Epithelial cell of esophagus (primary cell): ENCODE data around the gene PLA2G10.

Source experiments
- DNase-seq: peaks from one replicate; pipeline ENCODE4 v3.0.0; 2010; ENCODE audit warnings: low read depth
- H3K4me3 ChIP-seq: 2 replicates; pipeline ENCODE4 v1.5.1; 2011; ENCODE audit warnings: mild to moderate bottlenecking, low read length, control low read depth
- TF ChIP-seq, protein P1 (sequence below): IDR thresholded peaks from 2 replicates; pipeline ENCODE4 v1.5.1; 2011; ENCODE audit warnings: low read depth, mild to moderate bottlenecking, low read length, control low read depth, inconsistent platforms; ENCODE audit not compliant: insufficient read depth; ENCODE audit errors: missing control alignments

PLA2G10 gene

GRCh38 chr16:14629919-14630619 lies 64.0 kb downstream of the PLA2G10 start, which contains the start of gene PARN:
Gene PARN, minus strand, starts transcription at chr16:14630260. Its CDS starts 135 bp downstream, at chr16:14630125.
- peak within 1 kb of the TSS; percentile 94 for H3K4me3 ChIP-seq
- TF ChIP-seq, protein P1, sequence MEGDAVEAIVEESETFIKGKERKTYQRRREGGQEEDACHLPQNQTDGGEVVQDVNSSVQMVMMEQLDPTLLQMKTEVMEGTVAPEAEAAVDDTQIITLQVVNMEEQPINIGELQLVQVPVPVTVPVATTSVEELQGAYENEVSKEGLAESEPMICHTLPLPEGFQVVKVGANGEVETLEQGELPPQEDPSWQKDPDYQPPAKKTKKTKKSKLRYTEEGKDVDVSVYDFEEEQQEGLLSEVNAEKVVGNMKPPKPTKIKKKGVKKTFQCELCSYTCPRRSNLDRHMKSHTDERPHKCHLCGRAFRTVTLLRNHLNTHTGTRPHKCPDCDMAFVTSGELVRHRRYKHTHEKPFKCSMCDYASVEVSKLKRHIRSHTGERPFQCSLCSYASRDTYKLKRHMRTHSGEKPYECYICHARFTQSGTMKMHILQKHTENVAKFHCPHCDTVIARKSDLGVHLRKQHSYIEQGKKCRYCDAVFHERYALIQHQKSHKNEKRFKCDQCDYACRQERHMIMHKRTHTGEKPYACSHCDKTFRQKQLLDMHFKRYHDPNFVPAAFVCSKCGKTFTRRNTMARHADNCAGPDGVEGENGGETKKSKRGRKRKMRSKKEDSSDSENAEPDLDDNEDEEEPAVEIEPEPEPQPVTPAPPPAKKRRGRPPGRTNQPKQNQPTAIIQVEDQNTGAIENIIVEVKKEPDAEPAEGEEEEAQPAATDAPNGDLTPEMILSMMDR = no peak
- DNase-seq = peak; percentile 98

DNA sequence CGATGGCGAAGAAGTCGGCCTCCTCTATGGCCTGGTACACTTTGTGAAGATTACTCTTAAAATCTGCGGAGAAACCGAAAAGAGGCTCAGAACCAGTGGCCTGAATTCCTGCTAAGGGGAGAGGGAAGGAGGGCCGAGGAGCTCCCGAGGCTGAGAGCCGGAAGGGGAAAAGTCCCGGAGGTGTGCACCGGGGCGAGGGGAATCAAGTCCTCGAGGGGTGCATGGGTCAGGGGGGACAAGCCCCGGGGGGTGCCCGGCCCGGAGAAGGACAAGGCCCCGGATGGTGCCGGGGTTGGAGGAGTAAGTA lies 64.5 kb downstream of the PLA2G10 start:
- TF ChIP-seq, protein P1 = no peak
- peak overlapping the region; percentile 94 for H3K4me3 ChIP-seq
- no peak for DNase-seq

DNA sequence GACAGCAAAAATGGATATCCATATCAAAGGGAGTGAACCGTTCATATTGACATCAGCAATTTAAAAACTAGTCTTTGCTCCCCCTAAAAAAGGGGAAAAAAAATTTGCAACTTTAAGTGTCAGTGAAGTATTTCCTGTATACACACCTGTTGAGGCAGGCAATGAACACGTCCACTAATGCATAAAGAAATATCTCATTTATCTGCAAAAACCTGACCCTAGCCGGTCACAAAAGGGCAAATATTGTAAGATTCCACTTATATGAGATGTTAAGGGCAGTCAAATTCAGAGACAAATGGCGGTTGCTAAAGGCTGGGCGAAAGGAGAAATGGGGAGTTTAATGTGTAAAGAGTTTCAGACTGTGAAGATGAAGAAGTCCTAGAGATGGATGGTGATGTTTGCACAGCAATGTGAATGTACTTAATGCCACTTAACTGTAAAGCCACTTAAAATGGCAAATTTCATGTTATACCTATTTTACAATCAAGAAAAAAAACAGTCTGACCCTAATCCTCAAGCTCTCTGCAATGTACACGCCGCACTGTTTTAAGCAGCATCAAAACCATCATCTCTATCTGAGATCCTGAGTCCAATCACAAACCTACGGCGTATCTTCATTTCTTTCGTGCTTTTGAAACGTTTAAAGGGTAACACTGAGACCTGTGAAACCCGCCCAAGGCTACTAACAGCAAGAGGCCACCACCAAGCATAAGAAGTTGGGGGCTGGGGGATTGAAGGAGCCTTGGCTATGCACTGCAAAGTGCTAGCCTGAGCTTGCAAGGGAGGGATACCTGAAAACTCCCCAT lies 65.1 kb downstream of the PLA2G10 start:
- TF ChIP-seq, protein P1 = no peak
- H3K4me3 ChIP-seq = peak overlapping the region; percentile 94
- DNase-seq = no peak

- DNase-seq = no peak
- TF ChIP-seq, protein P1 = no peak
- no peak overlapping the region for H3K4me3 ChIP-seq
Measured at GRCh38 chr16:14627078-14627477, 67.0 kb downstream of the PLA2G10 start.
